ENCODE measurements around the gene TFPI.

GRCh38 chr2:187503700-187504099 is 50.5 kb downstream of the TFPI start:
- TF ChIP-seq NFIC (IDR thresholded peaks at IDR 0.05) (no peak), RAD21 (IDR thresholded peaks at IDR 0.05; ENCODE audit: low read depth) (no peak), CREB1 (IDR thresholded peaks at IDR 0.05; ENCODE audit: low read depth) (no peak), TAF1 (IDR thresholded peaks at IDR 0.05; ENCODE audit: low read depth) (no peak), CEBPB (IDR thresholded peaks at IDR 0.05) (no peak), FOXM1 (IDR thresholded peaks at IDR 0.05; ENCODE audit: borderline replicate concordance, low read depth) (no peak), YY1 (IDR thresholded peaks at IDR 0.05; ENCODE audit: low read depth) (no peak), ZBTB7A (IDR thresholded peaks at IDR 0.05; ENCODE audit: low read depth) (no peak), EGR1 (IDR thresholded peaks at IDR 0.05) (no peak), TCF12 (IDR thresholded peaks at IDR 0.05; ENCODE audit: low read depth) (no peak)
- TF ChIP-seq, protein P1, sequence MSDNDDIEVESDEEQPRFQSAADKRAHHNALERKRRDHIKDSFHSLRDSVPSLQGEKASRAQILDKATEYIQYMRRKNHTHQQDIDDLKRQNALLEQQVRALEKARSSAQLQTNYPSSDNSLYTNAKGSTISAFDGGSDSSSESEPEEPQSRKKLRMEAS (IDR thresholded peaks at IDR 0.05), result no peak
